HFFc6 (cell line): Measurements from ENCODE around the gene ACSS1. TPM values are rescaled to one million over a fixed set of nuclear protein-coding genes. Genes with fewer than 3 reads are reported as not detected.

Source experiments
- DNase-seq: peaks from one replicate; pipeline ENCODE4 v3.0.0-alpha.2; 2018
- H3K27ac Mint-ChIP-seq: 2 replicates; pipeline ENCODE4 v1.8.0; 2020; ENCODE audit warnings: mild to moderate bottlenecking, mixed read lengths
- H3K27me3 Mint-ChIP-seq: 2 replicates; pipeline ENCODE4 v1.8.0; 2021; ENCODE audit warnings: mild to moderate bottlenecking, moderate library complexity, mixed read lengths; ENCODE audit not compliant: insufficient read depth
- H3K36me3 Mint-ChIP-seq: 2 replicates; pipeline ENCODE4 v1.8.0; 2021; ENCODE audit warnings: low read depth, mixed read lengths
- H3K4me1 Mint-ChIP-seq: 2 replicates; pipeline ENCODE4 v1.8.0; 2020; ENCODE audit warnings: low read depth, mixed read lengths
- H3K4me3 Mint-ChIP-seq: 2 replicates; pipeline ENCODE4 v1.8.0; 2020; ENCODE audit warnings: mild to moderate bottlenecking, moderate library complexity, mixed read lengths
- H3K9me3 Mint-ChIP-seq: 2 replicates; pipeline ENCODE4 v1.8.0; 2020; ENCODE audit warnings: mild to moderate bottlenecking, mixed read lengths
- total RNA-seq, 6 experiments: library from RNA; stranded (reverse); fragmentation: NEBNext Ultra II Directional; extraction: Animal tissue kit (Norgen Biotek cat#: 25700); gene quantifications; 2 replicates in 1 of 6; 3 replicates in 5 of 6; pipeline ENCODE4 v1.2.3, GENCODE V29; 2021
- TF ChIP-seq, protein P1 (sequence below): fragments of 200-600 bp; sonication (generic); IDR thresholded peaks from 2 replicates; pipeline ENCODE4 v1.5.0; 2021; ENCODE audit warnings: antibody characterized with exemption, mild to moderate bottlenecking

Gene ACSS1
- total RNA-seq, 6 experiments from 2014 or later: 0.80 to 1.4 (median 1.2) TPM

DNA sequence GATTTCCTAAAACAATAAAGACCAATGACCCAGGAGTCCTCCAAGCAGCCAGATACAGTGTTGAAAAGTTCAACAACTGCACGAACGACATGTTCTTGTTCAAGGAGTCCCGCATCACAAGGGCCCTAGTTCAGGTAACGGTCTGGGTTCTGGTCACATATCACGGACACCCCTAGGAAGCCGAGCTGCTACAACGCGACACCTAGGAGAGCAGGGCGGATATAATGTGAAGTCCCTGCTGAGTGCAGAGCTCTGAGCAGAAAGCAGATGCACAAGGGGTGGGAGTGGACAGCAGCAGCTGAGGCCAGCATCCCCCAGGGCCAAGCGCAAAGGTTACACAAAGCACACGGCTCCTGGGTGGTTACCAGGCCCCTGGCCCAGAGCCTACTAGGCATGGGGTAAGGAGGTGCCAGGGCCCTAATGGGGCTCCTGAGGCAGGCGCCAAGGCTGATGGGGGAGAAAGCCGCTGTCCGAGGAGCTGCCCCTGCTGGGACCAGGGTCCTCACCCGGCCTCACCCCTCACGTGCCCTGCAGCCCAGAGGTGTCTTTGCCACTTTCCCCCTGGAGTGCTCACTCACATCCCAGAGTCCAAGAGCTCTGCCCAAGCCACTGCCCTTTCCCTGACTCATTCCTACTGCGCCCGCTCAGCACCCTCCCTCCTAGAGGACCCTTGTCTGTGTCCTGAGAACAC, 100.5 kb downstream of the ACSS1 start:
- H3K36me3 Mint-ChIP-seq: peaks cover 8% of the 10 kb centered on the region
- no peaks in the 10 kb centered on the region for H3K9me3 Mint-ChIP-seq
- peaks cover 1% of the 10 kb centered on the region; the same call in 1 of the 2 replicates for H3K27me3 Mint-ChIP-seq
- TF ChIP-seq, protein P1, sequence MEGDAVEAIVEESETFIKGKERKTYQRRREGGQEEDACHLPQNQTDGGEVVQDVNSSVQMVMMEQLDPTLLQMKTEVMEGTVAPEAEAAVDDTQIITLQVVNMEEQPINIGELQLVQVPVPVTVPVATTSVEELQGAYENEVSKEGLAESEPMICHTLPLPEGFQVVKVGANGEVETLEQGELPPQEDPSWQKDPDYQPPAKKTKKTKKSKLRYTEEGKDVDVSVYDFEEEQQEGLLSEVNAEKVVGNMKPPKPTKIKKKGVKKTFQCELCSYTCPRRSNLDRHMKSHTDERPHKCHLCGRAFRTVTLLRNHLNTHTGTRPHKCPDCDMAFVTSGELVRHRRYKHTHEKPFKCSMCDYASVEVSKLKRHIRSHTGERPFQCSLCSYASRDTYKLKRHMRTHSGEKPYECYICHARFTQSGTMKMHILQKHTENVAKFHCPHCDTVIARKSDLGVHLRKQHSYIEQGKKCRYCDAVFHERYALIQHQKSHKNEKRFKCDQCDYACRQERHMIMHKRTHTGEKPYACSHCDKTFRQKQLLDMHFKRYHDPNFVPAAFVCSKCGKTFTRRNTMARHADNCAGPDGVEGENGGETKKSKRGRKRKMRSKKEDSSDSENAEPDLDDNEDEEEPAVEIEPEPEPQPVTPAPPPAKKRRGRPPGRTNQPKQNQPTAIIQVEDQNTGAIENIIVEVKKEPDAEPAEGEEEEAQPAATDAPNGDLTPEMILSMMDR: no peak
- DNase-seq: no peak
- no peak overlapping the region for H3K27ac Mint-ChIP-seq
- no peaks in the 10 kb centered on the region for H3K4me1 Mint-ChIP-seq
- no peak overlapping the region for H3K4me3 Mint-ChIP-seq

Other genes with a start within 250 kb of the ACSS1 start
- not detected for gene CST7, start 108.9 kb downstream of the ACSS1 start, total RNA-seq
- 100 to 1,000 TPM; 119 to 137 (median 129) TPM for gene APMAP, start 65.4 kb downstream of the ACSS1 start, total RNA-seq
- gene VSX1, start 24.0 kb upstream of the ACSS1 start, total RNA-seq: not detected
- 10 to 100 TPM; 46.2 to 53.2 (median 51.6) TPM for gene ENTPD6, start 137.6 kb upstream of the ACSS1 start, total RNA-seq
- 10 to 100 TPM; 65.4 to 75.6 (median 70.2) TPM for gene PYGB, start 189.9 kb upstream of the ACSS1 start, total RNA-seq